ENCODE measurements around the gene CACNA1C. TPM values are rescaled to one million over a fixed set of nuclear protein-coding genes. Genes with fewer than 3 reads are reported as not detected.

Gene CACNA1C
- total and polyA plus RNA-seq, 2 of the 4 experiments (the other 2 are of a cell fraction), result 1.6 to 2.6 TPM

GRCh38 chr12:2108166-2108565 lies 55.4 kb downstream of the CACNA1C start:
- no peak overlapping the region for H3K4me2 ChIP-seq (ENCODE audit: low read depth, low read length)
- in situ Hi-C loops (cut with MboI; ENCODE audit: low sequenced_read_pairs) (no loop called here), intact Hi-C loops (cut with micrococcal nuclease) (no loop called here), dilution Hi-C loops (cut with HindIII; ENCODE audit: low sequenced_read_pairs, unreplicated experiment) (no loop called here)
- no peak for ATAC-seq (ENCODE audit: low read depth)
- H3K36me3 ChIP-seq (ENCODE audit: control insufficient read depth, insufficient read depth, low read length), result no peaks in the 10 kb centered on the region
- no peaks in the 10 kb centered on the region for H3K9me3 ChIP-seq (ENCODE audit: control insufficient read depth, insufficient read depth, low read length)
- 87% methylated on average over 6 of the region's 8 CpGs; no CpG with 5 or more reads in 1 of the 2 experiments for WGBS, 2 experiments (ENCODE audit: extremely low coverage in 2 of 2, insufficient read length in 1 of 2)
- no peak overlapping the region for H3K18ac ChIP-seq (ENCODE audit: low read depth, low read length)
- DNase-seq, result no peak
- H4K5ac ChIP-seq (ENCODE audit: low read depth, low read length), result no peak overlapping the region
- no TSS peak for BruUV-seq (replicated peaks)
- no peak overlapping the region for H3K56ac ChIP-seq (ENCODE audit: extremely low read depth, insufficient read depth, low read length)
- H3K9me1 ChIP-seq (ENCODE audit: insufficient read depth, low read length), result 0 out of 2 replicates have a peak, but pooled peaks cover 2% of the 10 kb centered on the region
- no peak overlapping the region for H2BK20ac ChIP-seq (ENCODE audit: low read depth, low read length)
- ChIA-PET CTCF (no interaction called here), POLR2A (ENCODE audit: unreplicated experiment) (no interaction called here)
- no peak overlapping the region for H2AK9ac ChIP-seq (replicated peaks; ENCODE audit: low read depth, low read length, poor library complexity)
- H2AFZ ChIP-seq (replicated peaks; ENCODE audit: low read length, poor library complexity), result no peak overlapping the region
- H3K27me3 ChIP-seq (ENCODE audit: control insufficient read depth, insufficient read depth, low read length), result no peaks in the 10 kb centered on the region
- H3K14ac ChIP-seq (replicated peaks; ENCODE audit: low read depth, low read length), result no peak overlapping the region
- peaks cover 6% of the 10 kb centered on the region; the same call in 1 of the 2 replicates for H4K20me1 ChIP-seq (ENCODE audit: insufficient read depth, low read length)
- H3K9ac ChIP-seq (ENCODE audit: low read depth, low read length), result no peak overlapping the region
- TF ChIP-seq CTCF (conservative IDR thresholded peaks at IDR 0.05; ENCODE audit: low read depth, low read length), result no peak
- no peak for TF ChIP-seq RAD21 (IDR thresholded peaks at IDR 0.05; ENCODE audit: low read length)
- no peak overlapping the region for H4K91ac ChIP-seq (ENCODE audit: insufficient read depth, low read depth, low read length)
- no peak overlapping the region for H3K23ac ChIP-seq (ENCODE audit: low read depth, low read length)
- no peak overlapping the region for H4K8ac ChIP-seq (ENCODE audit: low read depth in 2 of 2, low read length in 2 of 2)
- peaks cover 3% of the 10 kb centered on the region; the same call in 1 of the 2 replicates for H3K4me1 ChIP-seq (ENCODE audit: control insufficient read depth, insufficient read depth, low read length)
- H2AK5ac ChIP-seq (ENCODE audit: low read depth, low read length), result no peak overlapping the region
- no peak overlapping the region for H3K4me3 ChIP-seq (ENCODE audit: insufficient read depth, low read depth, low read length)
- H3K27ac ChIP-seq (ENCODE audit: insufficient read depth, low read length), result no peak overlapping the region
- no peak overlapping the region for H2BK5ac ChIP-seq (ENCODE audit: low read depth, low read length, poor library complexity, severe bottlenecking)
- no peak overlapping the region for H2BK120ac ChIP-seq (ENCODE audit: low read depth, low read length)
- no peak overlapping the region for H2BK15ac ChIP-seq (ENCODE audit: low read depth, low read length)
- H3K79me1 ChIP-seq (ENCODE audit: low read depth in 1 of 2, low read length in 2 of 2), result peaks cover 0 to 2% of the 10 kb centered on the region in 2 experiments; a peak in 2 of 4 replicates
- H3K4ac ChIP-seq (ENCODE audit: low read depth, low read length), result no peak overlapping the region

Data from IMR-90 (cell line).